OCI-LY3 (cell line): Measurements from ENCODE around the gene ZNF740.

Source experiments
- CTCF ChIP-seq: fragments of 200-600, 300-600 bp; sonication (generic); IDR thresholded peaks from 2 replicates; pipeline ENCODE4 v1.5.1; 2014; ENCODE audit warnings: antibody characterized with exemption, low read length, low read depth
- EZH2phosphoT487 ChIP-seq: fragments of 200-600 bp; shearing (Covaris generic); IDR thresholded peaks from 2 replicates; pipeline ENCODE4 v1.6.1; 2018; ENCODE audit warnings: antibody characterized with exemption, mixed run types, low read depth

GRCh38 chr12:53180931-53181645, 566 bp downstream of the ZNF740 start:
- TF ChIP-seq CTCF (no peak), EZH2phosphoT487 (no peak)
